GM21390 (cell line): ENCODE data around the gene S100A10.

ENCODE experiments used
- ATAC-seq: cut with Tn5 transposase; IDR thresholded peaks from one replicate; pipeline ENCODE4 v1.9.1; 2021; ENCODE audit not compliant: unreplicated experiment

Gene S100A10

GRCh38 chr1:151993734-151994496, at the start of gene S100A10:
Gene S100A10 (minus strand): TSS chr1:151993859. CDS start chr1:151986230, 7,629 bp downstream.
- ATAC-seq = no peak

DNA sequence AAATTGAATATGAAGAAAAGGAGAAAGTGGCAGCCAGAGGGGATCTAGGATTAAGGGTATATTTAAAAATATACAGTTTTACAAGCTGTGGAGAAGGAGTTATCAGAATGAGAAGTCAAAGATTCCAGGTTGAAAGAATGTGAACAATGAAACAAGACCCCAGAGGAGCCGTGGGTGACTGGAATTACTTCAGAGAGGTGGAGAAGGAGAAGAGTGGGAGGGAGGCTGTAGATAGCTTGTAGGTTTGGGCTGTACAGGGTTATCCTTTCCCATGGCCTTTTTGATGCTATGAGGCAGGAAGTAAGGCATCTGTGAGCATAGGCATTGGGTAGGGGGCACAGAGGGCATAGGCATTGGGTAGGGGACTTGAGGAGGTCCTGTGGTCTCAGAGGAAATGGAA, 48.4 kb upstream of the S100A10 start:
- ATAC-seq = no peak

DNA sequence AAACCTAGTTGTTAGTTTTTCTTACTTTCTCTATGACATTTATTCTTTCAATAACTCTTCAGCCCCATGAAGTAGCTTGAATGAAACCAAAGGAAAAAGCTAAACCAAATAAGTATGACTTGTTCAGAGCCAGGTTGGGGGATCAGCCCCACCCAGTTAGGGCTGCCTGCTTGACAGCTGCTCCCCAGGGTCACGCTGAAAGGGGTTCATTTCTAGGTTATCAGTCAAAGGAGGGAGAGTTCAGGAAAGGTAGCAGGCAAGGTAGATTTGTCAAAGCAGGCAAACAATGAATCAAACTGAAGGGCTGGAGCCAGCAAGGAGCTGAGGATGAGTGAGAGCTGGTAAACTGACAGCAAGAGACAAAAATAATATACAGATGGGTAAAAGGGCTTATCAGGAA, 46.2 kb upstream of the S100A10 start:
- no peak for ATAC-seq

DNA sequence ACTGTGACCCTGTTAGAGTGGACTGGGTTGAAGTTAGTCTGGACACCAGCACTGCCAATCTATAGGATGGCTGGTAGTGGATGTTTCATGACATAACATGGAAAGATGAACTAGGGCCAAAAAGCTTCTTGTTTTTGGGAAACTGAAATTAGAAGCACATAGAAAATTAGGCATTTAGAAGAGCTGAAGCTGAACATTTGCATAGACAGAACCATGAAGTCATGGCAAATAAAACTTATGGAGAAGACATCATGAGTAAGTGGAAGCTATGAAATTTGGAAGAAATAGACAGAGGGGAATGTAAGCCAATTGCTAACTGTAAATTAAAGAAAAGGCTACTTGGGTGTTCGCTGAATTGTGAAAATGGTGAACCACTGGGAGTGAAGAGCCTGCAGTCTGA, 45.8 kb upstream of the S100A10 start:
- ATAC-seq = no peak

GRCh38 chr1:152038871-152039270, 45.2 kb upstream of the S100A10 start:
- ATAC-seq = no peak

GRCh38 chr1:152036267-152037216, 42.9 kb upstream of the S100A10 start, which contains the start of gene S100A11:
Gene S100A11 (minus strand): TSS chr1:152037004. CDS start chr1:152036915, 89 bp downstream.
- peak; percentile 49 for ATAC-seq

DNA sequence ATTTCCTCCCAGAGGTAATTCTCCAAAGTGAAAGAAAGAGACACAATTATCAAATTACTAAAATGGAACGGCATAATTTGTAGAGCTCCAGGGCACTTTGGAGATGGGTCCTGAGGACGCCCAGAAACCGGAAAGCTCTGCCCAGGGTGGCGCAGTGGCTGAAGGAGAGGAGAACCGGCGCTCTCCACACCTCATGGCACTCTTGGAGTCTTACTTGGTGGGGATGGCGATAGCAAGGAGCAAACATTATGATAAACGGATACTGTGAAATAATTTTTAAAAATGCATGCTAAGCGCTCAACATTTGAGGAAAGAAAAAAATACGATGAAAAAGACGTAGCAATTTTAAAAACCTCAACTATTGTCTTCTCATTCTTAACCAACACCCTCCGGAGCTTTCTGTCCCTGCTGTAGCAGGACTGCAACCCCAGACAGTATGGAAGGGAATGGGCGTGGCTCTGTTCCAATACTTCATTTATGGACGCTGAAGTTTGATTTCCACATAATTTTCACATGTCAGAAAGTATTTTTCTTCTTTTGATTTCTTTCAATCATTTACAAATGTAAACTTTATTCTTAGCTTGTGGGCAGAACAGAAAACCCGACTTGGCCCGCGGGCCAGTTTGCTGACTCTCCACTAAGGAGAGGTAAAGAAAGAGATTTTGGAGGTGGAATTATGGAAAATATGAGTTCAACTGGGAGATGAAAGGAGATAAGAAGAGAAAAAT, 42.0 kb upstream of the S100A10 start:
- no peak for ATAC-seq

- ATAC-seq = peak; percentile 52
Observed at GRCh38 chr1:152034654-152035538, 41.2 kb upstream of the S100A10 start.

DNA sequence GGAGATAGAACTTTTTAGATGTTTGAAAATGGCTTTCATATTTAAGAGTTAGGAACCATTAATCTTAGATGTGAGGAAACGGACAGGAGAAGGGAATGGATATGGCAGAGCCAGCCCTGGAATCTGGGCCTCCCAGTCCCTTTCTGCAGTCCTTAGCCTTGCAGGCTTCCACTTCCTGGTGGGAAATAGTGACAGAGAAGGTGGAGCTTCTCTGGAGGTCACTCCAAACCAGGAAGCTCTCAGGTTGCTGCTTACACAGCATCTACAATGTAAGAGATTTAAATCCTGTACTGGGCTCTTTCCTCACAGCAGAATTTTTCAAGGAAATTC, 40.6 kb upstream of the S100A10 start:
- ATAC-seq = peak; percentile 10

GRCh38 chr1:152029929-152030211, 36.2 kb upstream of the S100A10 start:
- no peak for ATAC-seq

- ATAC-seq = no peak
Observed at GRCh38 chr1:152029144-152029928, 35.7 kb upstream of the S100A10 start.

DNA sequence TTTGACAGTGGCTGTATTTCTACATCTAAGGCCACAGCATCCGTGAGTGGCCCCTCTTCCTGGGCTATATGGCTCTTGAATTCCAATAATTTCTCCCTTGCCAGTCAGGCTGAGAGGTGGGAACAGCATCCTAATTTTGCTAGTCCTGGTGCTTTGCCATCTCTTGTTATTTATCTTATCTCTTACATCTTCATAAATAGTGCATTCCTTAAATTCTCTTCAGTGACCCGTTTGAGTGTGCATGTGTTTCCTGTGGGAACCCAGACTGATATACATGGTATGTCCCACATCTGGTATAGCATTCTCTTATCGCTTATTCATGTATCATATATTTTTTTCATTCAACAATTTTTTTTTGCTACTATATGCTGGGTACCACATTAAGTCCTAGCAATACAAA, 33.2 kb upstream of the S100A10 start:
- no peak for ATAC-seq

- ATAC-seq = no peak
Observed at GRCh38 chr1:152024223-152024622, 30.6 kb upstream of the S100A10 start.

- no peak for ATAC-seq
Observed at GRCh38 chr1:152023221-152023620, 29.6 kb upstream of the S100A10 start.

DNA sequence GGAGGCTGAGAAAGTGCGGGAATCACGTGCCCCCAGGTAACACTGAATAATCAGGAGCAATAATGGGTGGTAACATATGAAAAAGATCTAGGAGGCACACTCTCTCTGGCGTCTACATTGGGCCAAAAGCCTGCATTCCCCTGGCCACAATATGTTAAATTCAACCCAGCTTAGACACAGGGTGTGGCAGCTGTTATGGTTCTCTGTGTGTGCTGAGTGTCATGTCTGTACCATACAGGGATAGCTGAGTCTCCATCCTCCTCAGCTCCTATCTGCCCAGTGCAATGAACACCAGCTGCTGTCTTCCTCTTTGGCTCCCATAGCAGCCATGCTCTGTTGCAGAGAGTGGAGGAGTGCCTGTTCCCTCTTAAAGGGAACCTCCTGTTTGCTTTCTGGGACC, 28.8 kb upstream of the S100A10 start:
- ATAC-seq = no peak

DNA sequence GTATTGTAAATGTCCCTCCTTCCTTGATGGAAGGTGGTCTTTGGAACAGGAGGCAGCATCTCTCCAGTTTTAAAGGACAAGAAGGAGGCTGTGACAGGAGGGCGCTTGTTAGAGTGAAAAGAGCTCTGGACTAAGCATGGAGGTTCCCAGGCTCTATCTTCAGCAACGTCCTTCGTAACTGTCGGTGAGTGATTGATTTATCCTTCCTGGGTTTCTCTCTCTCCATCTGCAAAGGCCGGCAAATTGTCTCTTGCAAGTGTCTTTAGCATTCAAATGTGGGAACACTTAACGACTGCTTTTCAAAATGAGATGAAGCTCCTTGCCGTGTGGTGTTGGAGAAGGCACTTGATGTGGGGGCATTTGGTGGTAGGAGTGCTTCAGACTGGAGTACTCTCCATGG, 27.9 kb upstream of the S100A10 start:
- no peak for ATAC-seq

- ATAC-seq = no peak
Observed at GRCh38 chr1:152020849-152021248, 27.2 kb upstream of the S100A10 start.

DNA sequence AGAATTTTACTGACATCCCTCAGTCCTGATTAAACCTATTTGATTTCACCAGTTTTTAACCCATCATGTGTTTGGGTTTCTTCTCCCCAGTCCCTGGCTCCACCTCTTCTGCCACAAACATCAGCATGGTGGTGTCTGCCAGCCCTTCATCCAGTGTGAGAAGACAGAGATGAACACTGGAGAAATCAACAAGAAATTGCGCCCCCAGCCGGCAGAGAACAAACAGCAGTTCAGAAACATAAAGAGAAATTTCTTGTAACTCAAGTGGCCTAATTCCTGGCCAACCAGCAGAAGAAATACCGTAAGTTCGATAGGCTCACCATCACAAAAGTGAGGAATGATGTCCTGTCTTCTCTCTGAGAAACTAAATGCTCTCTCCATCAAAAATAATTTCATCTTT, 24.9 kb upstream of the S100A10 start:
- ATAC-seq = no peak

DNA sequence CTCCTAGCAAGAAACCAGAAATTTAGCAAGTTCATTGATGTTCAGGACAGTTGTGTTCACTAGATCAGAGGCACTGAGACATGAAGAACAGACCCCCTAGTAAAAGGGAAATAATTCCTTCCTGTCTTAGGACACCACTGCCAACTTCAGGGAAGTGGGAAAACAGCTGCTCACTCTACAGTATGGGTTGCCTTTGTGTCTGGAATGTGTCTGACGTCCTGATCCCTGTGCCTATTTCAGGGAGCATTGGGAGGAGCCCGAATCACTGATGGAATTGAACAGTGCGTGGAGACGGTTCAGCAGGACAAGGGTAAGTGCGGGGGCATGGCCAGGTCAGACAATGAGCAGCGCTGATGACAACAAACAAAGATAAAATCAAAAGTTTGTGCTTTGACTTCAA, 22.1 kb upstream of the S100A10 start:
- no peak for ATAC-seq

DNA sequence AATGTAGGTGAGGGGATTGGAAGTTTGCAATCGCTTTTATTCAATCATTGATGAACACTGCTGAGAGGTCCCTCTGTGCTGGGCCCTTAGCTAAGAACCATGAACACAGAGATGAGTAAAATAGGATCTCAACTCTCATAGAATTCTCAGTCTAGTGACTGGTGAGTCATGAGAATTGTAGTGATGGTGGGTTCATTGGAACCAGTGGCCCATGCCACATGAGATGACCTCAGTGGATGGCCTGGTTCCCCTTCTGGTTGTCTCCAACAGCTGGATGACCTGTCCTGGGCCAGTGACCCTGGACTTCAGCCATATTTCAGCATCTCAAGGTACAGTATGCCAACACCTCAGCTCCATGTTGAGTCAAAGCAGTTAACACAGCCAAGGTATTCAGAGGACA, 21.3 kb upstream of the S100A10 start:
- no peak for ATAC-seq
